Measurements from ENCODE around the gene DAAM2.

- TF ChIP-seq, protein P1, sequence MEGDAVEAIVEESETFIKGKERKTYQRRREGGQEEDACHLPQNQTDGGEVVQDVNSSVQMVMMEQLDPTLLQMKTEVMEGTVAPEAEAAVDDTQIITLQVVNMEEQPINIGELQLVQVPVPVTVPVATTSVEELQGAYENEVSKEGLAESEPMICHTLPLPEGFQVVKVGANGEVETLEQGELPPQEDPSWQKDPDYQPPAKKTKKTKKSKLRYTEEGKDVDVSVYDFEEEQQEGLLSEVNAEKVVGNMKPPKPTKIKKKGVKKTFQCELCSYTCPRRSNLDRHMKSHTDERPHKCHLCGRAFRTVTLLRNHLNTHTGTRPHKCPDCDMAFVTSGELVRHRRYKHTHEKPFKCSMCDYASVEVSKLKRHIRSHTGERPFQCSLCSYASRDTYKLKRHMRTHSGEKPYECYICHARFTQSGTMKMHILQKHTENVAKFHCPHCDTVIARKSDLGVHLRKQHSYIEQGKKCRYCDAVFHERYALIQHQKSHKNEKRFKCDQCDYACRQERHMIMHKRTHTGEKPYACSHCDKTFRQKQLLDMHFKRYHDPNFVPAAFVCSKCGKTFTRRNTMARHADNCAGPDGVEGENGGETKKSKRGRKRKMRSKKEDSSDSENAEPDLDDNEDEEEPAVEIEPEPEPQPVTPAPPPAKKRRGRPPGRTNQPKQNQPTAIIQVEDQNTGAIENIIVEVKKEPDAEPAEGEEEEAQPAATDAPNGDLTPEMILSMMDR (conservative IDR thresholded peaks at IDR 0.05 in 1 of 2, IDR thresholded peaks at IDR 0.05 in 1 of 2; ENCODE audit: low read depth in 1 of 2, low read length in 2 of 2) = no peak
- no peak for TF ChIP-seq EZH2 (IDR thresholded peaks at IDR 0.05; ENCODE audit: low read length, missing control alignments)
These were observed 23.2 kb upstream of the DAAM2 start for GRCh38 chr6:39769012-39769411.
